Thyroid gland (tissue), 4 donors: ENCODE data around the gene KLHL8.

Experiments
- CTCF ChIP-seq, 6 experiments: fragments of 200-600 bp in 3 of 6; fragments of 450-650 bp in 3 of 6; sonication (generic) in 3 of 6; IDR thresholded peaks; one replicate each; pipeline ENCODE4 v1.5.1; 2016 to 2019; ENCODE audit warnings: antibody characterized with exemption in 6 of 6, mild to moderate bottlenecking in 2 of 6, inconsistent platforms in 1 of 6, moderate library complexity in 1 of 6
- POLR2A ChIP-seq, 2 donors: fragments of 450-650 bp; IDR thresholded peaks; one replicate each; pipeline ENCODE4 v1.6.1; 2017; ENCODE audit warnings: antibody characterized with exemption in 2 of 2, mild to moderate bottlenecking in 2 of 2, moderate library complexity in 1 of 2

DNA sequence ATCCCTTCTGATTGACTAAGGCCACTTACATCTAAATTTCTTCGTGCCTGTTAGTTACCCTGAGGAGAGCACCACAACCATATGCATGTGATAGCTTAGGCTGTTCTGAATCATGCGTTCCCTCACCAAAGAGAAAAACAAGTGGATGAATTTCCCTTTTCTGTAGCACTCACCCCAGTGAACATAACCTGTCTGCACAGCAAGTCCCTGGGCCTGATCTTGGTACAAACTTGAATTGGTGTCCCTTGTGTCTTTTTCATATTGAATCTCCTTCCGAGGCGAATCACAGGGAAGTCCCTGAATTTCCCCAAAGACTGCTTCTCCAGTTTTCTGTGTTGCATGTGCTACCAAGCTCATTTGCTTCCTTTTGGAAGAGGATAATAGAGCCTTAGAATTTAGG lies 100.4 kb downstream of the KLHL8 start:
- TF ChIP-seq CTCF (IDR thresholded peaks at IDR 0.05) (no peak), POLR2A (IDR thresholded peaks at IDR 0.05) (no peak)
